GM21423 (cell line): ENCODE results near the gene RRAS.

ENCODE experiments used
- ATAC-seq: cut with Tn5 transposase; IDR thresholded peaks from one replicate; pipeline ENCODE4 v1.9.1; 2021; ENCODE audit warnings: mild to moderate bottlenecking, moderate library complexity; ENCODE audit not compliant: unreplicated experiment

Gene RRAS

DNA sequence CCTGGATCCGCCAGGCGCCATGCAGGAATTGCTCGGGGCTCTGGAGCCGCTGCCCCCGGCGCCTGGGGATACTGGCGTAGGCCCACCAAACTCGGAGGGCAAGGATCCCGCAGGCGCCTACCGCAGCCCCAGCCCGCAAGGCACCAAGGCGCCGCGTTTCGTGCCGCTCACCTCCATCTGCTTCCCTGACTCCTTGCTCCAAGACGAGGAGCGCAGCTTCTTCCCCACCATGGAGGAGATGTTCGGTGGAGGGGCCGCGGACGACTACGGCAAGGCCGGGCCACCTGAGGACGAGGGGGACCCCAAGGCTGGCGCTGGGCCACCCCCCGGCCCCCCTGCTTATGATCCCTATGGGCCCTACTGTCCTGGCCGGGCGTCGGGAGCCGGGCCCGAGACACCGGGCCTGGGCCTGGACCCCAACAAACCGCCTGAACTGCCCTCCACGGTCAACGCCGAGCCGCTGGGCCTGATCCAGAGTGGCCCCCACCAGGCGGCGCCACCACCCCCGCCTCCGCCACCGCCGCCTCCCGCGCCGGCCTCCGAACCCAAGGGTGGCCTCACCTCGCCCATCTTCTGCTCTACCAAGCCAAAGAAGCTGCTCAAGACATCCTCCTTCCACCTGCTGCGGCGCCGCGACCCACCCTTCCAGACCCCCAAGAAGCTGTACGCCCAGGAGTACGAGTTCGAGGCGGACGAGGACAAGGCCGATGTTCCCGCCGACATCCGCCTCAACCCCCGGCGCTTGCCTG lies 42.8 kb downstream of the RRAS start:
- no peak for ATAC-seq

DNA sequence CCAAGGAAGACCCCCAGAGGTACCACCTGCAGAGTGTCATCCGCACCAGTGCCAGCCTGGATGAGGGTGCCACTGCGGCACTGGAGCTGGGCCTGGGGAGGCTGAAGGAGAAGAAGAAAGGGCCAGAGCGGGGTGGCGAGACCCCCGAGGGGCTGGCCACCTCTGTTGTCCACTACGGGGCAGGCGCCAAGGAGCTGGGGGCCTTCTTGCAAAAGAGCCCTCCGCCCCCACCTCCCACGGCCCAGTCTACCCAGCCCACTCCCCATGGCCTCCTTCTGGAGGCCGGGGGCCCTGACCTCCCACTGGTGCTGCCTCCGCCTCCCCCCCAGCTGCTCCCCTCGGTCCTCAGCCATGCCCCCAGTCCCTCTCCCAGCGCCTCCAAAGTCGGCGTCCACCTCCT lies 43.5 kb downstream of the RRAS start:
- no peak for ATAC-seq

DNA sequence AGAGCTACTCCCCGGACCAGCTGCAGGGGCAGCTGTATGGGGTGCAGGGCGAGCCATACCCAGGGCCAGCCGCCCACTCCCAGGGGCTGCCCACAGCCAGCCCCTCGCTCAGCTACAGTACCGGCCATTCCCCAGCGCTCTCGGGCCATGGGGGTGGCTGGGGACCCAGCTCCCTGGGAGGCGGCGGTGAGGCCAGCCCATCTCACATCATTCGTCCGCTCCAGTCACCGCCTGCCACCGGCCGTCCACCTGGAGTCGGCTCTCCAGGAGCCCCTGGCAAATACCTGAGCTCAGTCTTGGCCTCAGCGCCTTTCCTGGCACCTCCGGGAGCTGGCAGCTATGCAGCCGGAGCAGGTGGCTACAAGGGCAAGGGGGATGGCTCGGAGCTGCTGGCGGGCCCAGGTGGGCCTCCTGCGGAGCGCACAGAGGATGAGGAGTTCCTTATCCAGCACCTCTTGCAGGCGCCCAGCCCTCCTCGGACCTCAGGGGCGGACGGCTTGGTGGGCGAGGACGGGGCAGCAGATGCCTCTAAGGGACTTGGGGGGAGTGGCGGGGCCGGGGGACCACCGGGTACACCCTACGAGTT lies 44.0 kb downstream of the RRAS start:
- no peak for ATAC-seq

DNA sequence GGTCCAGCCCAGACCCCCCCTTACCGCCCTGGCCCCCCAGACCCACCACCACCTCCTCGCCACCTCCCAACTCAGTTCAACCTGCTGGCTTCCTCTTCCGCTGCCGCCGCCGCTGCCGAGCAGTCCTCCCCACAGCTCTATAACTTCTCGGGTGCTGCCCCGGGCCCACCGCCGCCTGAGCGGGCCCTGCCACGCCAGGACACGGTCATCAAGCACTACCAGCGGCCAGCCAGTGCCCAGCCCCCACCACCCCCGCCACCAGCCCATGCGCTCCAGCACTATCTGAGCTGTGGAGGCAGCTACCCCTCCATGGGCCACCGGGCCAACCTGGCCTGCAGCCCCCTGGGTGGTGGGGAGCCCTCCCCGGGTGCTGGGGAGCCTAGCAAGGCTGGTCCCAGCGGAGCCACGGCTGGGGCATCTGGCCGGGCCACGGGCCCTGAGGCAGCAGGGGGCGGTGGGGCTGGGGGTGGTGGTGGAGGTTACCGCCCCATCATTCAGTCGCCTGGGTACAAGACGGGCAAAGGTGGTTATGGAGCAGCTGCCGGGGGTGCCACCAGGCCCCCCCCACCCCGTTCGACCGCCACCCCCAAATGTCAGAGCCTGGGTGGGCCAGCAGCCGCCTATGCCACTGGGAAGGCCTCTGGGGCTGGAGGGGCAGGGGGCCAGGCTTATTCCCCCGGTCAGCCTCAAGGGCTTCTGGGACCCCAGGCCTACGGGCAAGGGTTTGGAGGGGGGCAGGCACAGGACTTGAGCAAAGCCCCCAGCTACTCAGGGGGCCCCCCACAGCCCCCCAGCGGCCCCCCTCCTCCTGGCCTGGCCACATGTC lies 44.7 kb downstream of the RRAS start:
- no peak for ATAC-seq

DNA sequence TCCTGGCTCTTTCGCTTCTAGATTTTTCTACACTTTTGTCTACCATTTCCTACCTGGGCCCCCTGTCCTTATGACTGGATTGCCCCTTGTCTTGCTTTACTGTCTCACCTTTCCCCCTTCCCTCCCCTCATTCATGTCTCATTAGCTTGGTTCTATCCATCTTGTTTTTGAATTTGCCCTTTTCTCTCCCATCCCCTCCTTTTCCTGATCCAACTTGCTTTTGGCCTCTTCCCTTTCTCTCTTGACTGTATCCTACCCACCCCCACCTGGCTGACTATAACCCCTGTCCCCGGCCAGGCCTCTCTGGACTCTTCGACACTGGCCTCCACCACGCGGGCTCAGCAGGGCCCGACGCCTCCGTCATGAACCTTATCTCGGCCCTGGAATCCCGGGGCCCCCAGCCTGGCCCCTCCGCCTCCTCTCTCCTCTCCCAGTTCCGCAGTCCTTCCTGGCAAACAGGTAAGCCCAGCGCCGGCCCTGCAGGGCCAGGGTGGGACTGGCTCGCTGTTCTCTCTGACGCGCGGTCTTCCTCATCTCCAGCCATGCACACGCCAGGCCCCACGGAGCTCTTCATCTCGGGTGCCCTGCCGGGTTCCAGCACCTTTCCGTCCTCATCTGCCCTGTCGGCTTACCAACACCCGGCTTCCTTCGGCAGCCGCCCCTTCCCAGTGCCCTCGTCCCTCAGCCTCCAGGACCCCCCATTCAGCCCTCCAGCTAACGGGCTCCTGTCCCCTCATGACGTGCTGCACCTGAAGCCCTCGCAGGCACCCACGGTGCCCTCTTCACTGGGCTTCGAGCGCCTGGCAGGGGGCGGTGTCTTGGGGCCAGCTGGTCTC lies 45.6 kb downstream of the RRAS start:
- ATAC-seq: no peak

DNA sequence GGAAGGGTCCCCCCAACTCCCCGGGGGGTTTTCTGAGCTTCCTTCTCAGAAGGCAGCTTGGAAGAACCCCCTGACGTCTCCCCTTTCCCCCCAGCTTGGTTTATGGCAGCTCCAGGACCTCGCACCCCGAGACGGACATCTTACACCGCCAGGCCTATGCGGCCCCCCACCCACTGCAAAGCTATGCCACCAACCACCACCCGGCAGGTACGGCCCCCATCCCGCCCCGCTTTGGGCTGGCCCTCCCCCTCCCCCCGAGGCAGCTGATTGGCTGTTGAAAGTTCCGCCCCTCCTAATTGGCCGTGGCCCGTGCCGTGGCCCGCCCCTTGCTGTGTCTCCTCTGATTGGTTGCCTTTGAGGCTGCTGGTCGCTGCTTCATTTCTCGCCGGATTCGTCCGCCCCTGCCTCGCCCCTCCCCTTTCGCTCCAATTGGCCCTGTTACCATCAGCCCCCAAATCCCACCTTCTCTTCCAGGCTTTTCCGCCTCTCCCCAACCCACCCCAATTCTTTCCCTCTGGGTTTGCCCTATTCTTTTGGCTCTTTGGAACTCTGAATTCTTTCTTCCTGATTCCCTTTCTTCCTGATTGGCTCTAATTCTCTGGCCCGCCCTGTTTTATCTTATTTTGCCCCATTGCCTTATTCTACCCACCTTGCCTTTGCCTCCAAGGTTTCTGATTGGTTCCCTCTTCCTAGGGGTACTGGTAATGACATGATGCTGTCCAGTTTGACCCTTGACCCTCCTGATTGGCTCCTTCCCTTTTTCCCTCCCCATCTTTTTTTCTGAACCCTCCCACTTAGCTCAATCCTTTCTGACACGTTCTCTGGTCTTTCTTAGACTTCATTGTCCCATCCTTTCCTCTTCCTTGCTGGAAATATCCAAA lies 46.5 kb downstream of the RRAS start:
- ATAC-seq: peak; percentile 39

DNA sequence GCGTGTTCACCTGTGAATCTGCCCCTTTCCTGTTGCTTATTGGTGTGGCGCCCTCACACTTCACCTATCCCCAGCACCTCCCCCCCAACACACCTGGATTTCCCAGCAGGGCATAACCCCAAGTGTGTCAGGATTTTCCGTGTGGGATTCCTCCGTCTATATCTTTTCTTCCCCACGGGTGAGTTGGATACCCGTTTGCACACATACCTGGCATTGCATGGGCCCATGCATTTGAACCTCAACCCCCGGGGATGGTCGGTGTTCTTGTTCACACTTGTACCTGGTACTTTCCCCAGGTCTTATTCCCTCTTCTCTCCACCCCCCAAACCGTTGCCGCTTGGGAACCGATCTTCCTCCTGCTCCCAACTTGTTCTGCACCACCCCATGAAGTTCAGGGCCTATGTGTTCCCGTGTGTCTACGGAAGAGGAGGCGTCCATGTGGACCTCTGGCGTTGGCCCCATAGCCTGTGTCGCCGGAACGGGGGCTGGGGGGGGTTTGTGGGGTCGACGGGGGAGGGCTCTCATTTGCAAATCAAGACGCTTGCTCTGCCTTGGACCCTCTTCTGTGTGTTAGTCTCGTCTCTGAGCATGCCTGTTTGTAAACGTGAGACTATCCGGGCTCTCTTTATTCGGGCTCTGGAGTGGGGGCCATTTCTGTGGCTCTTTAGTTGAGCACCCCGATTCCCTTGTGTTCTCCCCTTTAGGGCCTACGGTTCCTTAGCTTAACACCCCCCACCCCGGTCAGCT lies 47.3 kb downstream of the RRAS start:
- ATAC-seq: no peak

DNA sequence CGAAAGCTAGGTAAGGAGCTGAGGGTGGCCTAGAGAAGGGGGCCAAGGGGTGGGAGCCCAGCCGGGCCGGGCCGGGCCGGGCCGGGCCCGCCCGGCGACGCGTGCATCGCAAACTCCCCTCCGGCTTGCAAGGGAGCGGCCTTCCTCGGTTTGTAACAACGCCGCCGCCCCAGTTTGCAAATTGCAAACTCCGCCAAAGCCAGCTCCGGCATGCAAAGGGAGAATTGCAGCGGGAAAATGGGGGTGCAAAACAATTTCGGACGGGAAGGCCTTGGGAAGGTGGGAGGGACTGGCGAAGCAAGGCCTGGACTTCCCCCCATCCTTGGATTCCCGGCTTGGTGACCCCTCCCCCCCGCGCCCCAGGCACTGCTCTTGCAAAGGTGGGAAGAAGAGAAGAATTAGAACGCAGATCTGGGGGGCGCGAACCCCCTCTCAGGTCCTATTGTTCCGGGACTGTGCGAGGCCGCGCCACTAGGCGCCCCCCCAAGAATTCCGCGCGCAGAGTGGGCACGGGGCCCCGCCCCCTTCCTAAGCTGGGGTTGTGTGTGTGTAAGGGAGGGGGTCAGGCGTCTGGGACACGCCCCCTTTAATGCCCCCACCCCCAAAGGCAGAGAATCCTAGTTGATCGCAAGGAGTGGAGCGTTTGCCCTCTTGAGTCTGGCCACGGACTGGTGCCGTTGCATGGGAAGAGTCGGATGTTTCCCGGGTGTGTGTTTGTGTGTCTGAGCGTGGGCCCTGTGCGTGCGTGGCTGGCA lies 48.0 kb downstream of the RRAS start:
- ATAC-seq: no peak

DNA sequence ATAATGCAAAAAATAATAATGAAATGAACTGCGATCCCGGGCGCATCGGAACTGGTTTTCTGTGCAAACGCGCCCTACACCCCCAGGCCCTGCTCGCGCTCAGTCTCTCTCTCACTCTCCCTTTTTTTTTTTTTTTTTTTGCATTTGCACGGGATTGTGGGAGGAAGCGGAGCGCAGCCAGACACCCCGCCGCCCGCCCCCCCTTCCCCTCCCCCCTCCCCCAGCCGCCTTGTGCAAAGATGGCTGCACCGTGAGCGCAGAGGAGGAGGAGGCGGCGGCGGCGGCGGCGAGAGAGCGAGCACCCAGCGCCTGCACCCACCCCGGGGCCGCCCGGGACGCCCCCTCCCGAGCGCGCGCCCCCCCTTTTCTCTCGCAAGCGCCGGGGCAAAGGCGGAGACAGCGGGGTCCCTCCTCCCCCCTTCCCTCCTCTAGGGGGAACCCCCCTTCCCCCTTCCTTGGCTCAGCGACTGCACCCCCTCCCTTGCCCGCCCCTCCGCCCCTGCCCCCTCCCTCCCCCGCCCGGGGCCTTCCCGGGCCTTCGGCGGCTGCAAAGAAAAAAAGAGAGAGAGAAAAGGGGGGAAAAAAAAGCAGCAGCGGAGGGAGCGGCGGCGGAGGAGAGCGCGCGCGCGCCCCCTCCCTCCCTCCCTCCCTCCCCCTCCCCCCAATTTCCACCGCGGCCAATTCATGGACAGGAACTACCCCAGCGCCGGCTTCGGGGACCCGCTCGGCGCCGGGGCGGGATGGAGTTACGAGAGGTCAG lies 48.8 kb downstream of the RRAS start, which contains the start of gene PRR12:
Gene PRR12, plus strand, starts transcription at position 212 of the 760 bp plus-strand sequence. Its CDS starts 473 bp downstream, at position 685.
- ATAC-seq: no peak

DNA sequence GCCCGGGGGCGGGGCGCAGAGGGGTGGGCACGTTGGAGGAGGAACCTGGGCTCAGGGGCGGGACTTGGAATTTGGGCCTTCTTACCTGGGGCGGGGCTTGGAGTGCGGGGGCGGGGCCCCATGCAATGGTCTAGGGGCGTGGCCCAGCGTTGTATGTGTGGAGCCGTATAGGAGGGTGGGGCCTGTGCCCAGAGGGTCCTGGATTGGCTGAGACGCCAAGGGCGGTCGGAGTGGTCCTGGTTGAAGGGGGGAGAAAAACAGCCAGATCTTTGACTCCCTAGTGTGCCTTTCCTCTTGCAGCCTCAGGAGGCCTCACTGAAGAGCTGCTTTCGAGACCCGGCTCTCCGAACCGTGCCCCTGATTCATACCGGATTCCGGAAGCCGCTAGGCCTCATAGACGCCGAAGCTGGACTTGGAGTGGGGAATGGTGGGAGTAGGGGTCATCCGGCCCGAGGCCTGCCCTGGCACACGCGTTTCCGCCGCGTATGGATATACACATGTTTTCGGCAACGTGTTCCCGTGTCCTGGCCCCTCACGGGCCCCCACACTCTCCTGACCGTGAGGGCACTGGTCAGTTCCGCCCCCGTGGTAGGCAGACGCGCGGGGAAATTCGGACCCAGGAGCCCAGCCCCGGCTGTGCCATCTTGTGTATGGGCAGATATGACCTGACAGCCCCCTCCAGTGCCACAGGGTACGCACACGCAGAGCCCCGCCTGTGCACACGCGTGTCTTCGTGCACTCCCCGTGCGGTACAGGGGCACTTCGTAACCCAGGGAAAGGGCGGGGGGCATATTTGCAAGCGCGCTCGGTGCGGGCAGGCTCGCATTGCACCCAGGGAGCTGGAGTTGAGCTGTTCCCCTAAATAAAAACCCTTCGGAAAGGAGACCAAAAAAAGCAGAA lies 49.6 kb downstream of the RRAS start:
- peak; percentile 59 for ATAC-seq

DNA sequence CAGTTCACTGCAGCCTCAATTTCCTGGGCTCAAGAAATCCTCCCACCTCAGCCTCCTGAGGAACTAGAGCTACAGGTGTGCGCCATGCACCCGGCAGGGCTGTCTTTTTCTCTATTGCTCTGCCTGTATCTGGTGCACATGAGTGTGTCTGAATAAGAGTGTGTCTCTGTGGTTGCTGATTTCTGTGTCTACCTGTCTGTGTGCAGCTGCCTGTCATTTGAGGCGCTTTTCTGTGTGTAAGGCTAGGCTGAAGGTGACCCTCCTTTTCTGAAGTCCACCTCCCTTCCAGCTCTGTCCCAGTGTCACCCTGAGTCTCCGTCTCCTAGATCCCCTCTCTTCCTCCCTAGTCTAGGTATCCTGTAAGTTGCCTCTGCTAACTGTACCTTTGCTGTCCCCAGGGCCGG lies 50.4 kb downstream of the RRAS start:
- ATAC-seq: no peak

DNA sequence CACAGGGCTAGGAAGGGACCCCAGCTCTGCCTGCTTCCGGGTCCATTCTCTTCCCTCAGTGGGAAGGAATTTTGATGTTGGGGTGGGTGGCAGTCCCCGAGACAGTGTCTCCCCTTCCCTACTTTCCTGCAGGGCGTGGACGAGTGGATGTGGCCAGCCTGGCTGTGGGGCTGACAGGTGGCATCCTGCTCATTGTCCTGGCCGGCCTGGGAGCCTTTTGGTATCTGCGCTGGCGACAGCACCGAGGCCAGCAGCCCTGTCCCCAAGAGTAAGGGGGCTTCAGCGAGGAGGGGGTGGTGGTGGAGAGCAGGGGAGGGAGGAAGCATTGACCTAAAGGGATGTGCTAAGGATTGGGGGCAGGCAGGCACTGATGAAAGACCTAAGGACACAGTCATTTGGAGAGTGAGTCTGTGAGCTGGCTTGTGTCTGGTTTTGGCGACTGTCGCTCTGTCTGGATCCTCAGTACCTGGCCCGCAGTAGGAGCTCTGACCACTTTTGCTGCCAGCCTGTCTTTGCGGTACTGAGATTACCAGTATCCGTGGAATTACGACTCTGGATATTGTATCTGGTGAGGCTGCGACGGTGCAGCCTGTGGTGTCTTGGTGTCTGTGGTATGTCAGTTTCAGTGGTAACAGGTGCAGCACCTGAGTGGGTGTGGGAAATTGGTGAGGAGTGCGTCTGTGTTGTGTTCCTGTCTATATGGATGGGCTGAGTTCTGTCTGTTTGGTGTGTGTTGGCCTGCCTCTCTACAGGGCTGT lies 51.4 kb downstream of the RRAS start:
- no peak for ATAC-seq

DNA sequence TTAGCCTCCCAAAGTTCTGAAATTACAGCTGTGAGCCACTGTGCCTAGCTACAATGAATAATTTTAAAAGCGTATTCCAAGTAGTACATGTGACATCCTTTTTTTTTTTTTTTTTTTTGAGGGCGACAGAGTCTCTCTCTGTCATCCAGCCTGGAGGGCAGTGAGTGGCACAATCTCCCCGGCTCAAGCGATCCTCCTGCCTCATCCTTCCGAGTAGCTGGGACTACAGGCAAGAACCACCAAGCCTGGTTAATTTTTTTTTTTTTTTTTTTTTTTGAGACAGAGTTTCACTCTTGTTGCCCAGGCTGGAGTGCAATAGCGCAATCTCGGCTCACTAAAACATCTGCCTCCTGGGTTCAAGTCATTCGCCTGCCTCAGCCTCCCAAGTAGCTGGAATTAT lies 52.7 kb downstream of the RRAS start:
- ATAC-seq: no peak
